ENCODE results near the gene SARNP. TPM values are rescaled to one million over a fixed set of nuclear protein-coding genes. Genes with fewer than 3 reads are reported as not detected.
"Not testable (repeated sequence)": the region's sequence is repeated elsewhere in the genome, so short reads cannot be mapped to it uniquely, and the experiment has no call there.

The SARNP gene
- total RNA-seq, 5 donors from 2014 or later (not counting 1 experiment from before 2014, with no cell fraction given) = 36.9 to 50.3 (median 46.8) TPM

GRCh38 chr12:55758575-55758974 lies 58.9 kb downstream of the SARNP start:
- peaks cover 0 to 14% (median 3%) of the 10 kb centered on the region in 3 donors for H3K4me1 Mint-ChIP-seq
- 100% methylated on average over 4 of the region's 4 CpGs for WGBS (ENCODE audit: insufficient coverage)
- POLR2A ChIA-PET = interaction anchor here in 1 of 2 donors (0.6 kb wide), 1 partner anchor 764 kb away, joined by 3 read pairs; no protein-coding TSS in a partner anchor
- not testable (repeated sequence) for H3K27me3 Mint-ChIP-seq; H3K27ac ChIP-seq (ENCODE audit: low read length); ATAC-seq (replicated peaks in 1 of 4); H3K9me3 Mint-ChIP-seq; H3K27me3 ChIP-seq (replicated peaks in 1 of 2; ENCODE audit: control insufficient read depth in 2 of 2, extremely low read depth in 1 of 2, insufficient read depth in 2 of 2, low read length in 1 of 2); H3K4me1 ChIP-seq (ENCODE audit: control insufficient read depth in 1 of 2, extremely low read depth in 1 of 2, insufficient read depth in 2 of 2, low read length in 2 of 2); H3K4me3 ChIP-seq (ENCODE audit: control insufficient read depth in 1 of 2, extremely low read depth in 1 of 2, low read length in 1 of 2); DNase-seq; H3K9me3 ChIP-seq; H3K4me3 Mint-ChIP-seq
- peaks cover 22 to 76% of the 10 kb centered on the region in 2 donors for H3K36me3 ChIP-seq (ENCODE audit: control insufficient read depth in 2 of 2, extremely low read depth in 1 of 2, insufficient read depth in 1 of 2, low read length in 1 of 2)
- CTCF ChIA-PET = interaction anchor here (0.5 to 1.0 kb wide), 4 partner anchors 12 to 426 kb away, joined by 3 to 6 read pairs (median 4); no protein-coding TSS in a partner anchor
- peaks cover 46% of the 10 kb centered on the region for H3K36me3 Mint-ChIP-seq
- H3K27ac Mint-ChIP-seq = peak overlapping the region in 1 of 2 donors; percentile 16

GRCh38 chr12:55757701-55758100 lies 59.8 kb downstream of the SARNP start:
- no peaks in the 10 kb centered on the region for H3K27me3 Mint-ChIP-seq
- H3K27ac ChIP-seq (ENCODE audit: low read length) = no peak overlapping the region

DNA sequence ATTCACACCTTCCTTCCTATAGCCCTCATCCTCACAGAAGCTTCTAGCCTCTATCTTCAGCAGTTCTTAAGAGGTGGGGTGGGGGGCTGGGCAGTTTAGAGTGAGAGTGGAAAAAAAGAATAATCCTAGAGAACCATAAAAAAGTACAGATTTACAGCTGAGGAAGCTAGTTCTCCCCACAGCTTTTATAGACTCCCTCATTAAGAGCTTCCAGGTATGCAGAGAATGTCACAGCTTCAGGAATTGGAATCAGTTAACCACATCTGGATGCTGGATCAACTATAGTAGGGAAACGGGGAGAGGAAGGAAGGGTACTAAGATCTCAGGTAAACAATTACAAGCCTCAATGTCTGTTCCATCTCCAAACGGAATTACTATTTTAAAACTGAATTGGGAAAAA lies 62.3 kb downstream of the SARNP start:
- Mint-ChIP-seq H3K4me3 (no peak overlapping the region), H3K9me3 (no peaks in the 10 kb centered on the region), H3K27me3 (no peaks in the 10 kb centered on the region), H3K27ac (peak overlapping the region in 1 of 2 donors; percentile 77), H3K4me1 (peaks cover 0 to 14% (median 0%) of the 10 kb centered on the region in 3 donors), H3K36me3 (peaks cover 44% of the 10 kb centered on the region)
- no peak for DNase-seq
- H3K36me3 ChIP-seq (ENCODE audit: control insufficient read depth in 2 of 2, extremely low read depth in 1 of 2, insufficient read depth in 1 of 2, low read length in 1 of 2) = peaks cover 15 to 85% of the 10 kb centered on the region in 2 donors
- ATAC-seq (replicated peaks in 1 of 4) = no peak
- H3K27ac ChIP-seq (ENCODE audit: low read length) = no peak overlapping the region
- CTCF ChIA-PET = interaction anchor here (0.5 to 0.7 kb wide), 4 partner anchors 54 to 694 kb away, joined by 3 to 4 read pairs (median 4); partner anchors contain the start of gene TIMELESS (in 1 of the 2)
- no peaks in the 10 kb centered on the region for H3K4me1 ChIP-seq (ENCODE audit: control insufficient read depth in 1 of 2, extremely low read depth in 1 of 2, insufficient read depth in 2 of 2, low read length in 2 of 2)
- no peaks in the 10 kb centered on the region for H3K9me3 ChIP-seq
- H3K4me3 ChIP-seq (ENCODE audit: control insufficient read depth in 1 of 2, extremely low read depth in 1 of 2, low read length in 1 of 2) = no peak overlapping the region
- H3K27me3 ChIP-seq (replicated peaks in 1 of 2; ENCODE audit: control insufficient read depth in 2 of 2, extremely low read depth in 1 of 2, insufficient read depth in 2 of 2, low read length in 1 of 2) = no peaks in the 10 kb centered on the region
- no CpG with 5 or more reads among the region's 2 CpGs for WGBS (ENCODE audit: insufficient coverage)
- POLR2A ChIA-PET = interaction anchor here in 1 of 2 donors (0.7 kb wide), 1 partner anchor 1656 kb away, joined by 3 read pairs; no protein-coding TSS in a partner anchor

More at GRCh38 chr12:55757701-55758100, 59.8 kb downstream of the SARNP start:
- no peak for ATAC-seq (replicated peaks in 1 of 4)
- Mint-ChIP-seq H3K36me3 (peaks cover 47% of the 10 kb centered on the region), H3K4me1 (peaks cover 0 to 14% (median 3%) of the 10 kb centered on the region in 3 donors), H3K27ac (peak overlapping the region in 1 of 2 donors; percentile 50), H3K9me3 (no peaks in the 10 kb centered on the region), H3K4me3 (no peak overlapping the region)
- H3K9me3 ChIP-seq = no peaks in the 10 kb centered on the region
- H3K36me3 ChIP-seq (ENCODE audit: control insufficient read depth in 2 of 2, extremely low read depth in 1 of 2, insufficient read depth in 1 of 2, low read length in 1 of 2) = peaks cover 18 to 70% of the 10 kb centered on the region in 2 donors
- WGBS (ENCODE audit: insufficient coverage) = no CpG with 5 or more reads among the region's 2 CpGs
- ChIA-PET POLR2A (no interaction called here), CTCF (interaction anchor here in 1 of 2 donors (1.0 kb wide), 1 partner anchor 19 kb away, joined by 3 read pairs; no protein-coding TSS in a partner anchor)
- no peaks in the 10 kb centered on the region for H3K4me1 ChIP-seq (ENCODE audit: control insufficient read depth in 1 of 2, extremely low read depth in 1 of 2, insufficient read depth in 2 of 2, low read length in 2 of 2)
- H3K4me3 ChIP-seq (ENCODE audit: control insufficient read depth in 1 of 2, extremely low read depth in 1 of 2, low read length in 1 of 2) = no peak overlapping the region
- DNase-seq = no peak
- no peaks in the 10 kb centered on the region for H3K27me3 ChIP-seq (replicated peaks in 1 of 2; ENCODE audit: control insufficient read depth in 2 of 2, extremely low read depth in 1 of 2, insufficient read depth in 2 of 2, low read length in 1 of 2)

- ChIA-PET CTCF (interaction anchor here (0.6 to 2.4 kb wide), 7 partner anchors 10 to 247 kb away, joined by 3 to 10 read pairs (median 3); no protein-coding TSS in a partner anchor), POLR2A (interaction anchor here in 1 of 2 donors (0.6 kb wide), 1 partner anchor 57 kb away, joined by 8 read pairs; no protein-coding TSS in a partner anchor)
- peak overlapping the region; percentile 53 to 85 for H3K27ac Mint-ChIP-seq
- H3K27me3 ChIP-seq (replicated peaks in 1 of 2; ENCODE audit: control insufficient read depth in 2 of 2, extremely low read depth in 1 of 2, insufficient read depth in 2 of 2, low read length in 1 of 2) = no peaks in the 10 kb centered on the region
- DNase-seq = no peak
- no peaks in the 10 kb centered on the region for H3K27me3 Mint-ChIP-seq
- H3K4me3 Mint-ChIP-seq = no peak overlapping the region
- H3K36me3 Mint-ChIP-seq = peaks cover 6% of the 10 kb centered on the region
- peaks cover 5 to 34% of the 10 kb centered on the region in 2 donors for H3K36me3 ChIP-seq (ENCODE audit: control insufficient read depth in 2 of 2, extremely low read depth in 1 of 2, insufficient read depth in 1 of 2, low read length in 1 of 2)
- no peaks in the 10 kb centered on the region for H3K9me3 ChIP-seq
- 96% methylated on average over 17 of the region's 18 CpGs for WGBS (ENCODE audit: insufficient coverage)
- H3K4me1 Mint-ChIP-seq = peaks cover 22 to 36% (median 30%) of the 10 kb centered on the region in 3 donors
- peaks cover 8 to 26% of the 10 kb centered on the region in 2 experiments for H3K4me1 ChIP-seq (ENCODE audit: control insufficient read depth in 1 of 2, extremely low read depth in 1 of 2, insufficient read depth in 2 of 2, low read length in 2 of 2)
- H3K4me3 ChIP-seq (ENCODE audit: control insufficient read depth in 1 of 2, extremely low read depth in 1 of 2, low read length in 1 of 2) = no peak overlapping the region
- no peaks in the 10 kb centered on the region for H3K9me3 Mint-ChIP-seq
- no peak for ATAC-seq (replicated peaks in 1 of 4)
- H3K27ac ChIP-seq (ENCODE audit: low read length) = no peak overlapping the region
These were observed 69.1 kb downstream of the SARNP start for GRCh38 chr12:55748230-55748993.

DNA sequence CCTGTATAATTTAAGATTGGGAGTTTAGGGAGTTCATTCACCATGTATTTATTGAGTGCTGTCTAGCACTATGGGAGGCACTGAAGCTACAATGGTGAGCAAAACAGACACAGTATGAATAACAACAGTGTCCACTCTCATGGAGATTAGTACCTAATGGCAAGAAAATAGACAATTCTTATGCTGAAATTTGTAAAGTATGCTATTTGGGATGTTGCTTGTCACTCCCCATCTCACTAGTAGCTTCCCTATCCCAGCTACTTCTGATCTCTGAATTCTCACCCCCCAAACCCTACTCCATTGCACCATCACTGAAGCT lies 70.7 kb downstream of the SARNP start:
- peaks cover 1% of the 10 kb centered on the region for H3K36me3 Mint-ChIP-seq
- ATAC-seq (replicated peaks in 1 of 4) (no peak), DNase-seq (no peak)
- Histone ChIP-seq H3K36me3 (ENCODE audit: control insufficient read depth in 2 of 2, extremely low read depth in 1 of 2, insufficient read depth in 1 of 2, low read length in 1 of 2) (peaks cover 5 to 24% of the 10 kb centered on the region in 2 donors), H3K4me3 (ENCODE audit: control insufficient read depth in 1 of 2, extremely low read depth in 1 of 2, low read length in 1 of 2) (no peak overlapping the region), H3K27ac (ENCODE audit: low read length) (no peak overlapping the region), H3K9me3 (no peaks in the 10 kb centered on the region), H3K27me3 (replicated peaks in 1 of 2; ENCODE audit: control insufficient read depth in 2 of 2, extremely low read depth in 1 of 2, insufficient read depth in 2 of 2, low read length in 1 of 2) (no peaks in the 10 kb centered on the region), H3K4me1 (ENCODE audit: control insufficient read depth in 1 of 2, extremely low read depth in 1 of 2, insufficient read depth in 2 of 2, low read length in 2 of 2) (peaks cover 8 to 31% of the 10 kb centered on the region in 2 experiments)
- ChIA-PET POLR2A (interaction anchor here (0.5 to 1.1 kb wide), 5 partner anchors 9 to 587 kb away, joined by 3 to 7 read pairs (median 4); partner anchors contain the start of gene PAN2 (in 1 of the 2)), CTCF (interaction anchor here (0.7 to 2.4 kb wide), 8 partner anchors 9 to 283 kb away, joined by 3 to 10 read pairs (median 6); partner anchors contain the start of gene DNAJC14 (in 1 of the 2))
- peaks cover 26 to 48% (median 40%) of the 10 kb centered on the region in 3 donors for H3K4me1 Mint-ChIP-seq
- H3K4me3 Mint-ChIP-seq = no peak overlapping the region
- H3K9me3 Mint-ChIP-seq = no peaks in the 10 kb centered on the region
- peak overlapping the region; percentile 67 to 85 for H3K27ac Mint-ChIP-seq
- H3K27me3 Mint-ChIP-seq = no peaks in the 10 kb centered on the region

GRCh38 chr12:55746174-55746912 lies 71.2 kb downstream of the SARNP start:
- DNase-seq (no peak), ATAC-seq (replicated peaks in 1 of 4) (no peak)
- H3K4me3 ChIP-seq (ENCODE audit: control insufficient read depth in 1 of 2, extremely low read depth in 1 of 2, low read length in 1 of 2) = no peak overlapping the region
- 61% methylated on average over 2 of the region's 3 CpGs for WGBS (ENCODE audit: insufficient coverage)
- H3K27ac ChIP-seq (ENCODE audit: low read length) = no peak overlapping the region
- Mint-ChIP-seq H3K4me3 (peak overlapping the region; percentile 12 to 32 (median 29)), H3K4me1 (peaks cover 26 to 48% (median 40%) of the 10 kb centered on the region in 3 donors), H3K36me3 (no peaks in the 10 kb centered on the region), H3K9me3 (no peaks in the 10 kb centered on the region), H3K27me3 (no peaks in the 10 kb centered on the region), H3K27ac (peak overlapping the region; percentile 67 to 85)
- H3K9me3 ChIP-seq = no peaks in the 10 kb centered on the region
- H3K4me1 ChIP-seq (ENCODE audit: control insufficient read depth in 1 of 2, extremely low read depth in 1 of 2, insufficient read depth in 2 of 2, low read length in 2 of 2) = peaks cover 8 to 31% of the 10 kb centered on the region in 2 experiments
- peaks cover 5 to 19% of the 10 kb centered on the region in 2 donors for H3K36me3 ChIP-seq (ENCODE audit: control insufficient read depth in 2 of 2, extremely low read depth in 1 of 2, insufficient read depth in 1 of 2, low read length in 1 of 2)
- ChIA-PET POLR2A (interaction anchor here (0.5 to 1.1 kb wide), 4 partner anchors 8 to 587 kb away, joined by 3 to 7 read pairs (median 4); partner anchors contain the start of gene PAN2 (in 1 of the 2)), CTCF (interaction anchor here (0.7 to 2.4 kb wide), 6 partner anchors 8 to 283 kb away, joined by 3 to 10 read pairs (median 6); partner anchors contain the start of gene DNAJC14 (in 1 of the 2))
- no peaks in the 10 kb centered on the region for H3K27me3 ChIP-seq (replicated peaks in 1 of 2; ENCODE audit: control insufficient read depth in 2 of 2, extremely low read depth in 1 of 2, insufficient read depth in 2 of 2, low read length in 1 of 2)

Measured in T-cell (primary cell).